ENCODE data around the gene TGM6. TPM values are rescaled to one million over a fixed set of nuclear protein-coding genes. Genes with fewer than 3 reads are reported as not detected.

TGM6 gene
- total and polyA plus RNA-seq, 8 donors = not detected

GRCh38 chr20:2418388-2418787, 37.7 kb downstream of the TGM6 start:
- H3K4me1 ChIP-seq = no peaks in the 10 kb centered on the region
- no peak overlapping the region for H3K27ac ChIP-seq
- intact Hi-C loops (cut with DNase I; ENCODE audit: low total_unique reads) = no loop called here
- no peaks in the 10 kb centered on the region for H3K36me3 ChIP-seq
- TF ChIP-seq EP300 (IDR thresholded peaks at IDR 0.05) (no peak), POLR2AphosphoS5 (IDR thresholded peaks at IDR 0.05) (no peak), POLR2A (IDR thresholded peaks at IDR 0.05) (no peak), CTCF (IDR thresholded peaks at IDR 0.05) (no peak)
- WGBS, 5 donors = 26 to 40% (median 30%) methylated on average over 2 of the region's 2 CpGs
- no peaks in the 10 kb centered on the region for H3K9me3 ChIP-seq
- H3K4me3 ChIP-seq = no peak overlapping the region
- no peak for DNase-seq
- peaks cover 0 to 5% (median 0%) of the 10 kb centered on the region in 3 donors for H3K27me3 ChIP-seq

GRCh38 chr20:2420510-2420909, 39.8 kb downstream of the TGM6 start:
- intact Hi-C loops (cut with DNase I; ENCODE audit: low total_unique reads) = no loop called here
- Histone ChIP-seq H3K27ac (no peak overlapping the region), H3K4me3 (no peak overlapping the region), H3K4me1 (no peaks in the 10 kb centered on the region), H3K9me3 (peaks cover 0 to 10% (median 0%) of the 10 kb centered on the region in 4 donors), H3K36me3 (no peaks in the 10 kb centered on the region), H3K27me3 (peaks cover 0 to 3% (median 0%) of the 10 kb centered on the region in 3 donors)
- TF ChIP-seq POLR2AphosphoS5 (IDR thresholded peaks at IDR 0.05) (no peak), CTCF (IDR thresholded peaks at IDR 0.05) (no peak), POLR2A (IDR thresholded peaks at IDR 0.05) (no peak), EP300 (IDR thresholded peaks at IDR 0.05) (no peak)
- DNase-seq = no peak
- WGBS, 5 donors = 66 to 84% (median 69%) methylated on average over 1 of the region's 1 CpG

GRCh38 chr20:2421247-2421646, 40.5 kb downstream of the TGM6 start:
- no peak for DNase-seq
- Histone ChIP-seq H3K4me1 (no peaks in the 10 kb centered on the region), H3K36me3 (no peaks in the 10 kb centered on the region), H3K4me3 (no peak overlapping the region), H3K9me3 (peaks cover 0 to 10% (median 0%) of the 10 kb centered on the region in 4 donors), H3K27ac (no peak overlapping the region), H3K27me3 (no peaks in the 10 kb centered on the region)
- TF ChIP-seq EP300 (IDR thresholded peaks at IDR 0.05) (no peak), POLR2A (IDR thresholded peaks at IDR 0.05) (no peak), POLR2AphosphoS5 (IDR thresholded peaks at IDR 0.05) (no peak), CTCF (IDR thresholded peaks at IDR 0.05) (no peak)
- WGBS, 5 donors = 80 to 85% (median 82%) methylated on average over 5 of the region's 5 CpGs
- intact Hi-C loops (cut with DNase I; ENCODE audit: low total_unique reads) = no loop called here

- TF ChIP-seq POLR2AphosphoS5 (IDR thresholded peaks at IDR 0.05) (no peak), EP300 (IDR thresholded peaks at IDR 0.05) (no peak), CTCF (IDR thresholded peaks at IDR 0.05) (no peak), POLR2A (IDR thresholded peaks at IDR 0.05) (no peak)
- no peak overlapping the region for H3K27ac ChIP-seq
- 82 to 91% (median 85%) methylated on average over 6 of the region's 6 CpGs for WGBS, 5 donors
Measured at GRCh38 chr20:2429051-2429450, 48.4 kb downstream of the TGM6 start.

More at GRCh38 chr20:2429051-2429450, 48.4 kb downstream of the TGM6 start:
- DNase-seq = no peak
- no peak overlapping the region for H3K4me3 ChIP-seq
- peaks cover 0 to 7% (median 0%) of the 10 kb centered on the region in 4 donors for H3K9me3 ChIP-seq
- H3K4me1 ChIP-seq = no peaks in the 10 kb centered on the region
- intact Hi-C loops (cut with DNase I; ENCODE audit: low total_unique reads) = no loop called here
- H3K27me3 ChIP-seq = peaks cover 0 to 12% (median 4%) of the 10 kb centered on the region in 3 donors
- H3K36me3 ChIP-seq = no peaks in the 10 kb centered on the region

Data from stomach (tissue), 9 donors.